NCI-H1417 treated with DMSO at 0.1 percent for 48 hours (cell line): ENCODE results near the gene SERINC2.
"Not testable (repeated sequence)": the region's sequence is repeated elsewhere in the genome, so short reads cannot be mapped to it uniquely, and the experiment has no call there.

Experiments
- DNase-seq: peaks from one replicate; lab custom pipeline; 2025; lab: John Stamatoyannopoulos, UW

SERINC2 gene

GRCh38 chr1:31471452-31472313, 58.7 kb downstream of the SERINC2 start:
- not testable (repeated sequence) for DNase-seq

GRCh38 chr1:31472314-31472651, 59.3 kb downstream of the SERINC2 start:
- not testable (repeated sequence) for DNase-seq

GRCh38 chr1:31472673-31473072, 59.7 kb downstream of the SERINC2 start:
- not testable (repeated sequence) for DNase-seq

GRCh38 chr1:31473508-31473907, 60.5 kb downstream of the SERINC2 start:
- not testable (repeated sequence) for DNase-seq

- DNase-seq: not testable (repeated sequence)
These were observed 61.6 kb downstream of the SERINC2 start for GRCh38 chr1:31474567-31474966.

- DNase-seq: no peak
These were observed 64.2 kb downstream of the SERINC2 start for GRCh38 chr1:31476891-31477846.

GRCh38 chr1:31478167-31478566, 65.2 kb downstream of the SERINC2 start:
- no peak for DNase-seq

GRCh38 chr1:31479811-31480210, 66.8 kb downstream of the SERINC2 start:
- no peak for DNase-seq

GRCh38 chr1:31480426-31480825, 67.4 kb downstream of the SERINC2 start:
- not testable (repeated sequence) for DNase-seq

GRCh38 chr1:31482482-31483011, 69.5 kb downstream of the SERINC2 start:
- no peak for DNase-seq

- DNase-seq: no peak
These were observed 70.3 kb downstream of the SERINC2 start for GRCh38 chr1:31483012-31483946.
